Mucosa of stomach (tissue), 1 donor: ENCODE measurements around the gene DIAPH3.

Source experiments
- H3K27me3 ChIP-seq: one replicate; pipeline ENCODE4 v1.7.0; 2013; ENCODE audit warnings: mild to moderate bottlenecking, low read length; ENCODE audit not compliant: control insufficient read depth, insufficient read depth
- H3K36me3 ChIP-seq: one replicate; pipeline ENCODE4 v1.7.0; 2013; ENCODE audit warnings: low read length; ENCODE audit not compliant: control insufficient read depth, insufficient read depth
- H3K4me1 ChIP-seq: one replicate; pipeline ENCODE4 v1.7.0; 2013; ENCODE audit warnings: mild to moderate bottlenecking, low read length; ENCODE audit not compliant: control insufficient read depth, insufficient read depth
- H3K4me3 ChIP-seq: one replicate; pipeline ENCODE4 v1.7.0; 2013; ENCODE audit warnings: low read length
- H3K9ac ChIP-seq: one replicate; pipeline ENCODE4 v1.7.0; 2013; ENCODE audit warnings: mild to moderate bottlenecking, low read length, moderate library complexity
- H3K9me3 ChIP-seq: one replicate; pipeline ENCODE4 v1.7.0; 2013; ENCODE audit warnings: mild to moderate bottlenecking, low read length, moderate library complexity; ENCODE audit not compliant: control insufficient read depth
- donor health status: Pancreatic carcinoma.

DIAPH3 gene

DNA sequence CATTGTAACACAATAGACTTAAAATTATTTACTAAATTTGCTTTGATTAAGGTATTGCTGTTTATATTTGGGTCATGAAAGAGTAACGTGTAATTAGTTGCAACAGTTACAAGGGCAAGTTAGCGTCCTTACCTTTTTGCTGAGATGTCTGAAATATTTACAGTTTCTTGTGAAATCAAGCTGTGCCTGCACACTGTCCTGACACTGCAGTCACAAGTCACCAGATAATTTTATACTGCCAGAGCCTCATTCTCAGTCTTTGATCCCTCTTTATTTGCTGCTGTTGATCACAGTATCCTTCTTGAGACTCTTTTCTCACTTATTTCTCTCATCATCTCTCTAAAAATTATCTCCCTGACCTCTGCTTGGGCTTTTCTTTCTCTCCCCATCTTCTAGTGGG lies 8.4 kb upstream of the DIAPH3 start:
- H3K36me3 ChIP-seq: no peaks in the 10 kb centered on the region
- no peaks in the 10 kb centered on the region for H3K4me1 ChIP-seq
- no peak overlapping the region for H3K9ac ChIP-seq
- H3K27me3 ChIP-seq: no peaks in the 10 kb centered on the region
- H3K9me3 ChIP-seq: no peaks in the 10 kb centered on the region
- H3K4me3 ChIP-seq: no peak overlapping the region

DNA sequence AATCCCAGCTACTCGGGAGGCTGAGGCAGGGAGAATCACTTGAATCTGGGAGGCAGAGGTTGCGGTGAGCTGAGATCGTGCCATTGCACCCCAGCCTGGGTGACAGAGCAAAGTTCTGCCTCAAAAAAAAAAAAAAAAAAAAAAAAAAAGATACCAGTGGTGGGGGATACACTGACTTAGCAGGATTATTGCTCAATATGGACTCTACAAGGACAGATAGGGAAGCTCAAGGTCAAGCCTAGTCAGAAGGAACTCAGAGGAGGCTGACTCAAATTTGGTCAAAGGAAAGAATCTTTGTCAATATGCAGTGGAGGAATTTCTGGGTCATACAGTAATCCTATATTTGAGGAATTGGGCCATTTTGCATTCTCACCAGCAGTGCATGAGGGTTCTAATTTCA lies 6.7 kb upstream of the DIAPH3 start:
- peaks cover 5% of the 10 kb centered on the region for H3K4me1 ChIP-seq
- H3K36me3 ChIP-seq: no peaks in the 10 kb centered on the region
- H3K9me3 ChIP-seq: no peaks in the 10 kb centered on the region
- H3K4me3 ChIP-seq: no peak overlapping the region
- H3K9ac ChIP-seq: no peak overlapping the region
- no peaks in the 10 kb centered on the region for H3K27me3 ChIP-seq

DNA sequence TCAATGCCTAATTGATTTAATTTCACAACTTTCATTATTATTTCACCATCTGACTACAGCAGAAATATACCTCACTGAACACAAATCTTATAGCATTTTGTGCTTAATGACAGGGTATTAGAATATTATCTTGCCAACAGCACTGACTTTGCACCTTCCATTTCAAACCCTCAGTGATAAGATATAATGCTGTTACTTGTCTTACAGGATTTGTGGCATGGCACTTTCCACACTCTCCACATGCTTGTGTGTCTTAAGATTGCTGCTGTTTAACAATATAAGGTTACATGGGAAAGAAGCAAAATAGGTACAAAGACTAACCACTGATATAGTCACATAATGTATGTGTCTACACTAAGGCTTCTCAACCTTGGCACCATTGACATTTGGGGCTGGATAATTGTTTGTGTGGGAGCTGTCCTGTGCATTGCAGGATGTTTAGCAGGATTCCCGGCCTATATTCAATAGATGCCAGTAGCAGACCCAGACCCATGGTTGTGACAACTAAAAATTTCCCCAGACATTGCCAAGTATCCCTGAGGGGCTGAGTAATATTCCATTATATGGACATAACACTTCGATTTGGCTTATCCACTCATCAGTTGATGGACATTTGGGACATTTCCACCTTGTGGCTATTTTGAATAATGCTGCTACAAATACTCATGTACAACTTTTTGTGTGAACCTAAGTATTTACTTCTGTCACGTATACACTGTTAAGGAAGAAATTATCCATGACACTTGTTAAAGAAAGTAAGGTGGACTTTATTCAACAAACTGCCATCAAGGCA lies 5.7 kb upstream of the DIAPH3 start:
- no peaks in the 10 kb centered on the region for H3K36me3 ChIP-seq
- no peak overlapping the region for H3K9ac ChIP-seq
- peaks cover 14% of the 10 kb centered on the region for H3K4me1 ChIP-seq
- H3K4me3 ChIP-seq: no peak overlapping the region
- no peaks in the 10 kb centered on the region for H3K9me3 ChIP-seq
- no peaks in the 10 kb centered on the region for H3K27me3 ChIP-seq

DNA sequence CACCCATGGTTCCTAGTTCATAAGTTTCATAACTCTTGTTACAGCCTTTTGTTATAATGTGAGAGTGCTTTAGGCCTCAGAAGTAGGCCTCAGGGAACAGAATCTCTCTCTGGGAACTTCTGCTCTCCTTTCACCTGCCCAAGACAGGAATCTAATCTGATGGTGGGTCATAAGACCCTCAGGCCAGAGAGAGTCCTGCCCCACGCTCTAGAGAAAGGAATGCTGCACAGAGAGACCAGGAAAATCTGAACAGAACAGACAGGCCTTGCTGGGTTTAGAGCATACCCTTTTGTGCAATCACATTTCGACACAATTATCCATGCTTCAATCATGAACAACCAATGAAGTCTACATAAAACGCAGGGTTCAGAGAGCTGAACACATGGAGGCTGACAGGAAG lies 3.4 kb upstream of the DIAPH3 start:
- H3K9me3 ChIP-seq: no peaks in the 10 kb centered on the region
- no peak overlapping the region for H3K9ac ChIP-seq
- H3K36me3 ChIP-seq: no peaks in the 10 kb centered on the region
- peaks cover 14% of the 10 kb centered on the region for H3K4me1 ChIP-seq
- H3K27me3 ChIP-seq: no peaks in the 10 kb centered on the region
- no peak overlapping the region for H3K4me3 ChIP-seq

DNA sequence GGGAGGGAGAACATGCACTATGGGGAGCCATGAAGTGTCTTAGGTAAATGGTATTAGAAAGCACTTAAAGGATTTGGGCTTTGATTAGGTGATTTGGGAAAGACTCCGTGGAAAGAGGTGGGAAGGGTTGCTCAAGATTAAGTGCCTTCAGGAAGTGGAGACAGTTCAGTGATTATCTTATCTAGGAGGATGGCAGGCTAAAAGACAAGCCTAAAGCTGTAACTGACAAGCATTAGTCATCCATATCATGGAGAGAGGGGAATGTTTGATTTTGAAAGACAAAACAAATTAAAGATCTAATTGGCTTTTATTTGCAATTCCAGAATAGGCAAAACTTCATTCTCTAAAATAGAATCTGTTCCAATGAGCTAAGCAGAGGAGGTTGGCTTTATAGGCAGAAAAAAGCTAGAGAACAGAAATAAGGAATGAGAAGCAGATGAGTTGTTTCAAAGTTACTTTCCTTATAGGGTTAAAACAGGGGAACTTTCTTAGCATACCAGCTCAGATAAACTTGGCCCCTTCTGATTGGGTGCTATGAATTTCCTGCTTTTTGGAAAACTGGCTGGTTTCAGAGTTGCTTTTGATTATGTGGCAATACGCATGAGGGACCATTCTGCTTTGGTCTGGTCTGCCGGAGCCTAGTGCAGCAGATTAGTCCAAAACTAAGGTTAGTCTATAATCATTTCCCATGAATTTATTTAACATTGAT lies 1.8 kb upstream of the DIAPH3 start:
- Histone ChIP-seq H3K4me3 (no peak overlapping the region), H3K36me3 (no peaks in the 10 kb centered on the region), H3K4me1 (peaks cover 14% of the 10 kb centered on the region), H3K27me3 (no peaks in the 10 kb centered on the region), H3K9ac (peak overlapping the region; percentile 86), H3K9me3 (no peaks in the 10 kb centered on the region)

DNA sequence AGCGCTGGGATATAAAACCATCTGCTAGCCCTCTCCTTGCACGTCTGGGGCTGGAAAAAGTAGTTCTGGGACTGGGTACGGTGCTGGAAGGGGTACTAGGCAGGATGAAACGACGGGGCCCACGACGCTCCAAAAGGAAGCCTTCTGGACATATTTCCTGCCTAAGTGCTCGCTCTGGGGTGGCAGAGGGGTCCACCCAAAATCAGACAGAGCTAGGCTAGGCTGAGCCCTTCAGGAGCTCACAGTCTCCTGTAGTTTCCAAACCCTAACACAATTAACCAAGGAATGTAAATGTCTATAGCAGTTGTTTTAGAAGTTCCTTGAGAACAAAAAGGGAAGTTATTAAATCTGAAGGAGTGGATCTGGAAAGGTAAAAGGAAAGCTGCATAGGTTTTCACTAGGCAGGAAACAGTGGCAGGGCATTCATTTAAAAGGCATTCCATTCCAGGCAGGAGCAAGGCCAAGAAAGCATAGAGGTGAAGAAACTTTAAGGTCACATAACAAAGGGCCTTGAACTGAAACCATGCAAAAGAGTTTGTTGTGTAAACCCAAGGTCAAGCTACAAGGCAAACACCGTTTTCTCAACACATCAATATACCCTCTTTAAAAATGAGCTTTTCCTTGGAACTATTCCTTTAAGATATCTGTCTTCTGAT lies 634 bp upstream of the DIAPH3 start:
- H3K9me3 ChIP-seq: no peaks in the 10 kb centered on the region
- peaks cover 14% of the 10 kb centered on the region for H3K4me1 ChIP-seq
- no peaks in the 10 kb centered on the region for H3K27me3 ChIP-seq
- H3K4me3 ChIP-seq: peak overlapping the region; percentile 94
- peak overlapping the region; percentile 86 for H3K9ac ChIP-seq
- no peaks in the 10 kb centered on the region for H3K36me3 ChIP-seq

DNA sequence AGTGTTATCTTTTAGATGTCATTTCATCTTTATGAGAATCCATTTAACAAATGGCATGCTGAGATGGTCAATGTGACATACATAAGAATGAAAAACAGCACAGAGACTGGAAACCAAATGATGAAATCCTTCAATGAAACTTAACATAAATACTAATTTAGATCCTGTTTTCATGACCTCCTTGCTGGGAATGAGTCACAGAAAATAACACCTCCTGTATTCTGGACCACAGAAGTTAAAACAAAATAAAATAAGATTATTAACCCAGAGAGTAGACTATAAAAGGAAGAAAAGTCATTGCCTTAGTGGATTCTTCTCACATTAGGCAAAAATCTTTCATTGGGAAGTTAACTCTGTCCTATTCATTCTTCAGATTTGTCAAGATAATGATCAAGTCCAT lies 1.6 kb downstream of the DIAPH3 start:
- Histone ChIP-seq H3K9ac (no peak overlapping the region), H3K4me1 (peaks cover 14% of the 10 kb centered on the region), H3K9me3 (no peaks in the 10 kb centered on the region), H3K36me3 (no peaks in the 10 kb centered on the region), H3K4me3 (no peak overlapping the region), H3K27me3 (no peaks in the 10 kb centered on the region)

DNA sequence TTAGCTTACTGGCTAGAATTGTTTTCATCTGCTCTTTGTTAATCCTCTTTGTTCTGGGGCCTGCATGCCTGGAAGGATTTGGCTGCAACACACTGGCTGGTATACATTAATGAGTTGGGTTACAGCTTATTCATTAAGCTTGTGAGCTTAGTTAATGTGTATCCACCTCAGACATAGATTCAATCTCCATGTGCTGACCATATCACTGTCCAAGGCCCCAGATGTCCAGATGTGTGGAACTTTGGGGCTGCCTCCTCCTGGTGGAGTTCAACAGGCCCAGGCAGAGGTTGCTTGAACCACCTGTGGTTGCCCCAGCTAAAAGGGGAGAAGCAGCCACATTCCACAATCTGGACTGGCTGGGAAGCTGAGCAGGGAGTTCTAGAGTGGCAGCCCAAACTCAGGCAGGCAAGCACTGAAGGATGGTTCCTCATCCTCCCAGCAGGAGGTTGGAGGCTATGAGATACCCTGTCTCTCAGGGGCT lies 5.4 kb downstream of the DIAPH3 start:
- Histone ChIP-seq H3K9me3 (no peaks in the 10 kb centered on the region), H3K4me3 (no peak overlapping the region), H3K36me3 (no peaks in the 10 kb centered on the region), H3K27me3 (no peaks in the 10 kb centered on the region), H3K4me1 (no peaks in the 10 kb centered on the region), H3K9ac (no peak overlapping the region)

DNA sequence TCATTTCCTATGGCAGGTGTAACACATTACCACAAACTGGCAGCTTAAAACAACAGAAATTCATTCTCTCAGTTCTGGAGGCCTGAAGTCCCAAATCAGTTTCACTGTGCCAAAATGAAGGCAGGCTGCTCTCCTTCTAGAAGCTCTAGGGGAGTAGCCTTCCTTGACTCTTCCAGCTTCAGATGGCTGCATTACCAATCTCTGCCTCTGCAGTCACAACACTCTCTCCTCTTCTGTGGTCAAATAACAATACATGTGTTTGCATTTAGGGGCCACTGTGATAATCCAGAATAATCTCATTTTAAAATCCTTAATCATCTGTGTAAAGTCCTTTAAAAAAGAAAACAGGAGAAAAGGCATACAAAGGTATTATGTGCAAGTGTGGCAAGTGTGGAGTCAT lies 7.8 kb downstream of the DIAPH3 start:
- Histone ChIP-seq H3K36me3 (no peaks in the 10 kb centered on the region), H3K4me1 (peaks cover 3% of the 10 kb centered on the region), H3K9me3 (no peaks in the 10 kb centered on the region), H3K9ac (no peak overlapping the region), H3K4me3 (no peak overlapping the region), H3K27me3 (no peaks in the 10 kb centered on the region)

DNA sequence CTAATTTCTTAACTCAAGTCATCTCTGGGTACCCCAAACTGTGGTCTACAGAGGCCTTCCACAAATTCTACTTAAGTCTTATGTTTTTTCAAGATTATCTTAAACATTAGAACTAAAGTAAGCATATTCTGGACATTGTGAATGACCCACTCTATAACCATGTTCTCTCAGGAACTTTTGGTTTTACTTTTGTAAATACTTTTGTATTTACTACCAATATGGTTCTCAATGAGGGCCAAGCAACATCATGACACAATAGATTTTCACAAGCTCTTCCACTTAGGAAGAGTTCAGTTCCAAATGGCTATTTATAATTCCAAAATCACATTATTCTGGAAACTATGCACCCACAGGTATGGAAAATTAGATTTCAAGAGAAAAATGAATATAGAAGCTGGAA lies 10.8 kb downstream of the DIAPH3 start:
- H3K27me3 ChIP-seq: no peaks in the 10 kb centered on the region
- H3K4me3 ChIP-seq: no peak overlapping the region
- H3K36me3 ChIP-seq: no peaks in the 10 kb centered on the region
- H3K4me1 ChIP-seq: peaks cover 7% of the 10 kb centered on the region
- H3K9ac ChIP-seq: no peak overlapping the region
- H3K9me3 ChIP-seq: no peaks in the 10 kb centered on the region

DNA sequence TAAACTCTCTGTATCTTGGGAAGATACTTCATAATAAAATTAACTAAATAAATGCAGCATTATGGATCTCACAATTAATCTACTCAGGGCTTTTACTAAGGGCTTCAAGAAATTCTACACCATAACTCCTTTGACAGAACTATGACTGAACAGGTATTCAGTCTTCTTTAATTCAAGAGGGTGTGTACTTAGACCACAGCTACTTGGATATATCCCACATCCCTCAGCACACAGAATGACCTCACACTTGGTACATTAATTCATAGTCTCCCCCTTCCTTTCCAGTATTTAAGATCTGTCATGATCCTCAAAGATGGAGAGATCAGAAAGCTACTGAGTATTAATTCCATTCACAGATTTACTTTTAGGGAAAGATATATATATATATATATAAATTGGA lies 11.6 kb downstream of the DIAPH3 start:
- no peaks in the 10 kb centered on the region for H3K9me3 ChIP-seq
- H3K36me3 ChIP-seq: no peaks in the 10 kb centered on the region
- H3K9ac ChIP-seq: no peak overlapping the region
- H3K27me3 ChIP-seq: no peaks in the 10 kb centered on the region
- peaks cover 7% of the 10 kb centered on the region for H3K4me1 ChIP-seq
- no peak overlapping the region for H3K4me3 ChIP-seq

DNA sequence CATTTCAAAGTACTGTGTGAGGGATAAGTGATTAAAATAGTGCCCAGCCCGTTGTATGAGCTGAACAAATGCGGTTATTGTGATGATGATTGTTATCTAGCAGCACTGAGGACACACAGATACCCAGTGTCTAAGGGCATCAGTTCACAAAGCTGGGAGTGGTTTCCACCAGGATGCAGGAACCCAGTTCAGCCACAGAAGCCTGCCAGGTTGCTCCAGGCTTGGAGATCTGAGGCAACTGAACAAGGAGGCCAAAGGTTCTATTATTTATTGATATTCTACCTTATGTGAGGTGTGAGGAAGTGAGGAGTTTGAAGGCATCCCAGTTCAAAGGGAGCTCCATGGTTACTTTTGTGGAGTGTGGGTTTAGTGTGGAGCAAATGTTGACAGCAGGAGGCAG lies 13.2 kb downstream of the DIAPH3 start:
- no peaks in the 10 kb centered on the region for H3K9me3 ChIP-seq
- no peak overlapping the region for H3K4me3 ChIP-seq
- no peaks in the 10 kb centered on the region for H3K36me3 ChIP-seq
- no peak overlapping the region for H3K9ac ChIP-seq
- H3K4me1 ChIP-seq: peaks cover 7% of the 10 kb centered on the region
- no peaks in the 10 kb centered on the region for H3K27me3 ChIP-seq
